WTC11 (cell line): ENCODE measurements around the gene GALNT17. TPM values are rescaled to one million over a fixed set of nuclear protein-coding genes. Genes with fewer than 3 reads are reported as not detected.

Source experiments
- ATAC-seq: fragments of 200-7000 bp; cut with Tn5 transposase; 2 replicates; pipeline ENCODE4 v1.10.0; 2021; ENCODE audit warnings: mild to moderate bottlenecking, moderate library complexity
- CTCF ChIA-PET: fragments of 300-600 bp; sonication (Branson Sonifier 250); formaldehyde crosslinking; loops from one replicate; lab custom pipeline; 2021; ENCODE audit warnings: antibody characterized with exemption; lab: Charles Lee
- POLR2A ChIA-PET: fragments of 350-600 bp; sonication (Branson Sonifier 250); formaldehyde crosslinking; loops from one replicate; lab custom pipeline; 2021; ENCODE audit warnings: antibody characterized with exemption; lab: Charles Lee
- DNase-seq: peaks from one replicate; pipeline ENCODE4 v3.0.0; 2021; ENCODE audit warnings: low spot score
- H3K27ac Mint-ChIP-seq: 2 replicates; pipeline ENCODE4 v1.8.0; 2021; ENCODE audit warnings: mixed read lengths
- H3K27me3 Mint-ChIP-seq: 2 replicates; pipeline ENCODE4 v1.8.0; 2021; ENCODE audit warnings: low read depth, mild to moderate bottlenecking, moderate library complexity, mixed read lengths
- H3K36me3 Mint-ChIP-seq: 2 replicates; pipeline ENCODE4 v1.8.0; 2021; ENCODE audit warnings: mixed read lengths
- H3K4me1 Mint-ChIP-seq: 2 replicates; pipeline ENCODE4 v1.8.0; 2022; ENCODE audit warnings: mixed read lengths
- H3K4me3 Mint-ChIP-seq: 2 replicates; pipeline ENCODE4 v1.8.0; 2021; ENCODE audit warnings: mild to moderate bottlenecking, moderate library complexity, mixed read lengths
- H3K9me3 Mint-ChIP-seq: 2 replicates; pipeline ENCODE4 v1.8.0; 2021; ENCODE audit warnings: mixed read lengths
- AFF4 ChIP-seq: sonication (generic); formaldehyde crosslinking; IDR thresholded peaks from 2 replicates; pipeline ENCODE4 v1.8.1; 2023; ENCODE audit warnings: mild to moderate bottlenecking, missing genetic modification reagents, borderline replicate concordance
- E2F1 ChIP-seq: sonication (generic); formaldehyde crosslinking; IDR thresholded peaks from 2 replicates; pipeline ENCODE4 v1.8.0; 2022; ENCODE audit warnings: mild to moderate bottlenecking, missing genetic modification reagents
- E2F4 ChIP-seq: sonication (generic); formaldehyde crosslinking; IDR thresholded peaks from 2 replicates; pipeline ENCODE4 v1.8.1; 2022; ENCODE audit warnings: low read depth, mild to moderate bottlenecking, moderate library complexity, missing genetic modification reagents, borderline replicate concordance
- ESRRA ChIP-seq: sonication (generic); formaldehyde crosslinking; IDR thresholded peaks from 2 replicates; pipeline ENCODE4 v1.8.1; 2022; ENCODE audit warnings: mild to moderate bottlenecking, missing genetic modification reagents, borderline replicate concordance
- FOXJ3 ChIP-seq: sonication (generic); formaldehyde crosslinking; IDR thresholded peaks from 2 replicates; pipeline ENCODE4 v1.9.0; 2021; ENCODE audit warnings: missing genetic modification reagents, mild to moderate bottlenecking, borderline replicate concordance
- KAT7 ChIP-seq: sonication (generic); formaldehyde crosslinking; IDR thresholded peaks from 2 replicates; pipeline ENCODE4 v1.8.1; 2023; ENCODE audit warnings: missing genetic modification reagents, mild to moderate bottlenecking, borderline replicate concordance
- MAX ChIP-seq: sonication (generic); formaldehyde crosslinking; IDR thresholded peaks from 2 replicates; pipeline ENCODE4 v1.8.0; 2022; ENCODE audit warnings: mild to moderate bottlenecking, missing genetic modification reagents
- MXD4 ChIP-seq: fragments of 250-450 bp; sonication (Bioruptor Pico); IDR thresholded peaks from 2 replicates; pipeline ENCODE4 v1.8.0; 2021; ENCODE audit warnings: mild to moderate bottlenecking, moderate library complexity, borderline replicate concordance
- MYBL2 ChIP-seq: sonication (generic); formaldehyde crosslinking; IDR thresholded peaks from 2 replicates; pipeline ENCODE4 v1.8.1; 2023; ENCODE audit warnings: mild to moderate bottlenecking, moderate library complexity, missing genetic modification reagents
- NFATC4 ChIP-seq: fragments of 250-450 bp; sonication (Bioruptor Pico); IDR thresholded peaks from 2 replicates; pipeline ENCODE4 v1.9.0; 2021; ENCODE audit warnings: mild to moderate bottlenecking
- PRDM15 ChIP-seq: sonication (generic); formaldehyde crosslinking; IDR thresholded peaks from 2 replicates; pipeline ENCODE4 v1.8.0; 2022; ENCODE audit warnings: missing genetic modification reagents
- SP1 ChIP-seq: sonication (generic); formaldehyde crosslinking; conservative IDR thresholded peaks from 2 replicates; pipeline ENCODE4 v1.8.1; 2022; ENCODE audit warnings: missing genetic modification reagents
- ZNF232 ChIP-seq: sonication (generic); formaldehyde crosslinking; IDR thresholded peaks from 2 replicates; pipeline ENCODE4 v1.8.0; 2022; ENCODE audit warnings: mild to moderate bottlenecking, missing genetic modification reagents
- total RNA-seq: library from RNA; stranded (reverse); gene quantifications from 3 replicates; pipeline ENCODE4 v1.2.3, GENCODE V29; 2021
- TF ChIP-seq, protein P1 (sequence below): fragments of 200-600 bp; IDR thresholded peaks from 2 replicates; pipeline ENCODE4 v1.8.0; 2022; ENCODE audit warnings: antibody characterized with exemption
- TF ChIP-seq, protein P2 (sequence below): sonication (generic); formaldehyde crosslinking; IDR thresholded peaks from 2 replicates; pipeline ENCODE4 v1.8.0; 2023; ENCODE audit warnings: missing genetic modification reagents, mild to moderate bottlenecking, borderline replicate concordance
- TF ChIP-seq, protein P3 (sequence below): fragments of 250-450 bp; sonication (Bioruptor Pico); IDR thresholded peaks from 2 replicates; pipeline ENCODE4 v1.9.0; 2021; ENCODE audit warnings: mild to moderate bottlenecking

The GALNT17 gene
- total RNA-seq, 1 experiment from 2014 or later = 61.1 TPM

DNA sequence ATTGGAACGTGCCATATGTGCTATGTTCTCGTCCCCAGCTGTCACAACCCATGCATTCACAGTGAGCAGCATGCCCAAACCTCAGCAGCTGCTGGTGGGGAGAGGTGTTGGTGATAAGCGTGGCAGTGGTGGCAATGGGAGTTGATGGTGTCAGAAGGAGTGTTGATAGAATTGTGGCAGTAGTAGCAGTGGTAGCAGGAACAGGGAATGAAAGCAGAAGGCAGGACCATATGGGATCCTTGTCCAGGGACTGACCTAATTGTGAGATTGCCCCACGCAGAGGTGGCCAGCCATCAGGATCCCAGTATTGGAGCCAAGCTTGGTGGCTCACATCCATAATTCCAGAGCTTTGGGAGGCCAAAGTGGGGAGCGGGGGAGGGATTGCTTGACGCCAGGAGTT lies 276.3 kb downstream of the GALNT17 start:
- no peak overlapping the region; the same call in 1 of the 2 replicates for H3K27ac Mint-ChIP-seq
- DNase-seq (no peak), ATAC-seq (no peak)
- CTCF ChIA-PET = no interaction called here
- H3K4me1 Mint-ChIP-seq = peaks cover 21% of the 10 kb centered on the region
- TF ChIP-seq E2F4 (no peak), MYBL2 (CRISPR knock-in tag) (no peak), SP1 (CRISPR knock-in tag) (no peak), E2F1 (CRISPR knock-in tag) (no peak), ESRRA (CRISPR knock-in tag) (no peak), KAT7 (CRISPR knock-in tag) (no peak), ZNF232 (CRISPR knock-in tag) (no peak), AFF4 (CRISPR knock-in tag) (no peak), PRDM15 (CRISPR knock-in tag) (no peak), FOXJ3 (CRISPR knock-in tag) (no peak), MAX (CRISPR knock-in tag) (no peak), NFATC4 (CRISPR knock-in tag) (no peak), MXD4 (CRISPR knock-in tag) (no peak)
- TF ChIP-seq, protein P1, sequence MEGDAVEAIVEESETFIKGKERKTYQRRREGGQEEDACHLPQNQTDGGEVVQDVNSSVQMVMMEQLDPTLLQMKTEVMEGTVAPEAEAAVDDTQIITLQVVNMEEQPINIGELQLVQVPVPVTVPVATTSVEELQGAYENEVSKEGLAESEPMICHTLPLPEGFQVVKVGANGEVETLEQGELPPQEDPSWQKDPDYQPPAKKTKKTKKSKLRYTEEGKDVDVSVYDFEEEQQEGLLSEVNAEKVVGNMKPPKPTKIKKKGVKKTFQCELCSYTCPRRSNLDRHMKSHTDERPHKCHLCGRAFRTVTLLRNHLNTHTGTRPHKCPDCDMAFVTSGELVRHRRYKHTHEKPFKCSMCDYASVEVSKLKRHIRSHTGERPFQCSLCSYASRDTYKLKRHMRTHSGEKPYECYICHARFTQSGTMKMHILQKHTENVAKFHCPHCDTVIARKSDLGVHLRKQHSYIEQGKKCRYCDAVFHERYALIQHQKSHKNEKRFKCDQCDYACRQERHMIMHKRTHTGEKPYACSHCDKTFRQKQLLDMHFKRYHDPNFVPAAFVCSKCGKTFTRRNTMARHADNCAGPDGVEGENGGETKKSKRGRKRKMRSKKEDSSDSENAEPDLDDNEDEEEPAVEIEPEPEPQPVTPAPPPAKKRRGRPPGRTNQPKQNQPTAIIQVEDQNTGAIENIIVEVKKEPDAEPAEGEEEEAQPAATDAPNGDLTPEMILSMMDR = no peak
- TF ChIP-seq, protein P2, sequence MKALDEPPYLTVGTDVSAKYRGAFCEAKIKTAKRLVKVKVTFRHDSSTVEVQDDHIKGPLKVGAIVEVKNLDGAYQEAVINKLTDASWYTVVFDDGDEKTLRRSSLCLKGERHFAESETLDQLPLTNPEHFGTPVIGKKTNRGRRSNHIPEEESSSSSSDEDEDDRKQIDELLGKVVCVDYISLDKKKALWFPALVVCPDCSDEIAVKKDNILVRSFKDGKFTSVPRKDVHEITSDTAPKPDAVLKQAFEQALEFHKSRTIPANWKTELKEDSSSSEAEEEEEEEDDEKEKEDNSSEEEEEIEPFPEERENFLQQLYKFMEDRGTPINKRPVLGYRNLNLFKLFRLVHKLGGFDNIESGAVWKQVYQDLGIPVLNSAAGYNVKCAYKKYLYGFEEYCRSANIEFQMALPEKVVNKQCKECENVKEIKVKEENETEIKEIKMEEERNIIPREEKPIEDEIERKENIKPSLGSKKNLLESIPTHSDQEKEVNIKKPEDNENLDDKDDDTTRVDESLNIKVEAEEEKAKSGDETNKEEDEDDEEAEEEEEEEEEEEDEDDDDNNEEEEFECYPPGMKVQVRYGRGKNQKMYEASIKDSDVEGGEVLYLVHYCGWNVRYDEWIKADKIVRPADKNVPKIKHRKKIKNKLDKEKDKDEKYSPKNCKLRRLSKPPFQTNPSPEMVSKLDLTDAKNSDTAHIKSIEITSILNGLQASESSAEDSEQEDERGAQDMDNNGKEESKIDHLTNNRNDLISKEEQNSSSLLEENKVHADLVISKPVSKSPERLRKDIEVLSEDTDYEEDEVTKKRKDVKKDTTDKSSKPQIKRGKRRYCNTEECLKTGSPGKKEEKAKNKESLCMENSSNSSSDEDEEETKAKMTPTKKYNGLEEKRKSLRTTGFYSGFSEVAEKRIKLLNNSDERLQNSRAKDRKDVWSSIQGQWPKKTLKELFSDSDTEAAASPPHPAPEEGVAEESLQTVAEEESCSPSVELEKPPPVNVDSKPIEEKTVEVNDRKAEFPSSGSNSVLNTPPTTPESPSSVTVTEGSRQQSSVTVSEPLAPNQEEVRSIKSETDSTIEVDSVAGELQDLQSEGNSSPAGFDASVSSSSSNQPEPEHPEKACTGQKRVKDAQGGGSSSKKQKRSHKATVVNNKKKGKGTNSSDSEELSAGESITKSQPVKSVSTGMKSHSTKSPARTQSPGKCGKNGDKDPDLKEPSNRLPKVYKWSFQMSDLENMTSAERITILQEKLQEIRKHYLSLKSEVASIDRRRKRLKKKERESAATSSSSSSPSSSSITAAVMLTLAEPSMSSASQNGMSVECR (CRISPR knock-in tag) = no peak
- TF ChIP-seq, protein P3, sequence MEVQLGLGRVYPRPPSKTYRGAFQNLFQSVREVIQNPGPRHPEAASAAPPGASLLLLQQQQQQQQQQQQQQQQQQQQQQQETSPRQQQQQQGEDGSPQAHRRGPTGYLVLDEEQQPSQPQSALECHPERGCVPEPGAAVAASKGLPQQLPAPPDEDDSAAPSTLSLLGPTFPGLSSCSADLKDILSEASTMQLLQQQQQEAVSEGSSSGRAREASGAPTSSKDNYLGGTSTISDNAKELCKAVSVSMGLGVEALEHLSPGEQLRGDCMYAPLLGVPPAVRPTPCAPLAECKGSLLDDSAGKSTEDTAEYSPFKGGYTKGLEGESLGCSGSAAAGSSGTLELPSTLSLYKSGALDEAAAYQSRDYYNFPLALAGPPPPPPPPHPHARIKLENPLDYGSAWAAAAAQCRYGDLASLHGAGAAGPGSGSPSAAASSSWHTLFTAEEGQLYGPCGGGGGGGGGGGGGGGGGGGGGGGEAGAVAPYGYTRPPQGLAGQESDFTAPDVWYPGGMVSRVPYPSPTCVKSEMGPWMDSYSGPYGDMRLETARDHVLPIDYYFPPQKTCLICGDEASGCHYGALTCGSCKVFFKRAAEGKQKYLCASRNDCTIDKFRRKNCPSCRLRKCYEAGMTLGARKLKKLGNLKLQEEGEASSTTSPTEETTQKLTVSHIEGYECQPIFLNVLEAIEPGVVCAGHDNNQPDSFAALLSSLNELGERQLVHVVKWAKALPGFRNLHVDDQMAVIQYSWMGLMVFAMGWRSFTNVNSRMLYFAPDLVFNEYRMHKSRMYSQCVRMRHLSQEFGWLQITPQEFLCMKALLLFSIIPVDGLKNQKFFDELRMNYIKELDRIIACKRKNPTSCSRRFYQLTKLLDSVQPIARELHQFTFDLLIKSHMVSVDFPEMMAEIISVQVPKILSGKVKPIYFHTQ = no peak
- TF ChIP-seq, all 79 proteins: peak for 0
- Mint-ChIP-seq H3K27me3 (no peaks in the 10 kb centered on the region), H3K36me3 (peaks cover 51% of the 10 kb centered on the region), H3K4me3 (no peak overlapping the region), H3K9me3 (peaks cover 43% of the 10 kb centered on the region)
- POLR2A ChIA-PET = no interaction called here
